ENCODE data around the gene USP30.

Gene USP30

GRCh38 chr12:109110988-109111495, 58.7 kb downstream of the USP30 start:
- H3K9me3 ChIP-seq, result no peaks in the 10 kb centered on the region
- no peaks in the 10 kb centered on the region for H3K27me3 ChIP-seq
- H3K36me3 ChIP-seq, result peaks cover 35% of the 10 kb centered on the region
- TF ChIP-seq CTCF (IDR thresholded peaks at IDR 0.05; ENCODE audit: low read depth, low read length), result no peak
- H3K4me3 ChIP-seq (ENCODE audit: low read depth, low read length), result peak overlapping the region; percentile 63
- peak; percentile 89 for DNase-seq
- H3K4me1 ChIP-seq, result peaks cover 10% of the 10 kb centered on the region

- Histone ChIP-seq H3K4me1 (peaks cover 10% of the 10 kb centered on the region), H3K36me3 (peaks cover 23% of the 10 kb centered on the region), H3K4me3 (ENCODE audit: low read depth, low read length) (no peak overlapping the region), H3K9me3 (no peaks in the 10 kb centered on the region), H3K27me3 (no peaks in the 10 kb centered on the region)
- TF ChIP-seq CTCF (IDR thresholded peaks at IDR 0.05; ENCODE audit: low read depth, low read length), result no peak
- no peak for DNase-seq
Observed at GRCh38 chr12:109112720-109113465, 60.5 kb downstream of the USP30 start.

GRCh38 chr12:109113661-109114321, 61.4 kb downstream of the USP30 start:
- Histone ChIP-seq H3K36me3 (peaks cover 14% of the 10 kb centered on the region), H3K27me3 (no peaks in the 10 kb centered on the region), H3K9me3 (no peaks in the 10 kb centered on the region), H3K4me3 (ENCODE audit: low read depth, low read length) (no peak overlapping the region), H3K4me1 (peaks cover 10% of the 10 kb centered on the region)
- no peak for DNase-seq
- no peak for TF ChIP-seq CTCF (IDR thresholded peaks at IDR 0.05; ENCODE audit: low read depth, low read length)

GRCh38 chr12:109114644-109115043, 62.3 kb downstream of the USP30 start:
- Histone ChIP-seq H3K4me3 (ENCODE audit: low read depth, low read length) (no peak overlapping the region), H3K36me3 (peaks cover 9% of the 10 kb centered on the region), H3K9me3 (no peaks in the 10 kb centered on the region), H3K27me3 (no peaks in the 10 kb centered on the region), H3K4me1 (peaks cover 10% of the 10 kb centered on the region)
- TF ChIP-seq CTCF (IDR thresholded peaks at IDR 0.05; ENCODE audit: low read depth, low read length), result no peak
- DNase-seq, result no peak

GRCh38 chr12:109115404-109115757, 63.0 kb downstream of the USP30 start:
- Histone ChIP-seq H3K36me3 (peaks cover 2% of the 10 kb centered on the region), H3K27me3 (no peaks in the 10 kb centered on the region), H3K4me3 (ENCODE audit: low read depth, low read length) (no peak overlapping the region), H3K9me3 (no peaks in the 10 kb centered on the region), H3K4me1 (peaks cover 4% of the 10 kb centered on the region)
- no peak for TF ChIP-seq CTCF (IDR thresholded peaks at IDR 0.05; ENCODE audit: low read depth, low read length)
- DNase-seq, result no peak
